Endodermal cell (in vitro differentiated cells): Measurements from ENCODE around the gene ANKFY1. TPM values are rescaled to one million over a fixed set of nuclear protein-coding genes. Genes with fewer than 3 reads are reported as not detected.

ENCODE experiments used
- DNase-seq: peaks from one replicate; pipeline ENCODE4 v3.0.0-alpha.2; 2017
- H3K27ac ChIP-seq: 2 replicates; pipeline ENCODE4 v1.5.1; 2013; ENCODE audit warnings: mild to moderate bottlenecking, low read depth, low read length, moderate library complexity
- H3K27me3 ChIP-seq: 2 replicates; pipeline ENCODE4 v1.6.1; 2013; ENCODE audit warnings: mild to moderate bottlenecking, low read length, moderate library complexity; ENCODE audit not compliant: insufficient read depth, control insufficient read depth, poor library complexity, severe bottlenecking
- H3K36me3 ChIP-seq: 2 replicates; pipeline ENCODE4 v1.7.0; 2013; ENCODE audit warnings: mild to moderate bottlenecking, low read length, moderate library complexity; ENCODE audit not compliant: control insufficient read depth, insufficient read depth
- H3K4me1 ChIP-seq: one replicate; pipeline ENCODE4 v1.7.0; 2013; ENCODE audit warnings: low read length; ENCODE audit not compliant: control insufficient read depth, insufficient read depth
- H3K4me3 ChIP-seq: 2 replicates; pipeline ENCODE4 v1.5.1; 2013; ENCODE audit warnings: mild to moderate bottlenecking, low read length, moderate library complexity
- H3K9ac ChIP-seq: 2 replicates; pipeline ENCODE4 v1.6.1; 2013; ENCODE audit warnings: mild to moderate bottlenecking, low read length, moderate library complexity; ENCODE audit not compliant: poor library complexity, severe bottlenecking; ENCODE audit errors: extremely low read depth
- H3K9me3 ChIP-seq: 2 replicates; pipeline ENCODE4 v1.6.1; 2013; ENCODE audit warnings: mild to moderate bottlenecking, low read length, moderate library complexity; ENCODE audit not compliant: control insufficient read depth
- H3K27ac Mint-ChIP-seq: 2 replicates; pipeline ENCODE4 v1.8.0; 2020; ENCODE audit warnings: mixed read lengths
- H3K27me3 Mint-ChIP-seq: 2 replicates; pipeline ENCODE4 v1.8.0; 2021; ENCODE audit warnings: mild to moderate bottlenecking, mixed read lengths; ENCODE audit not compliant: insufficient read depth
- H3K36me3 Mint-ChIP-seq: 2 replicates; pipeline ENCODE4 v1.8.0; 2020; ENCODE audit warnings: low read depth, mixed read lengths
- H3K4me1 Mint-ChIP-seq: 2 replicates; pipeline ENCODE4 v1.8.0; 2020; ENCODE audit warnings: mixed read lengths
- H3K4me3 Mint-ChIP-seq: 2 replicates; pipeline ENCODE4 v1.8.0; 2020; ENCODE audit warnings: mild to moderate bottlenecking, moderate library complexity, mixed read lengths
- H3K9me3 Mint-ChIP-seq: 2 replicates; pipeline ENCODE4 v1.8.0; 2020; ENCODE audit warnings: mild to moderate bottlenecking, mixed read lengths
- CTCF ChIP-seq: fragments of 200-600 bp; sonication (generic); conservative IDR thresholded peaks from 2 replicates; pipeline ENCODE4 v1.5.0; 2021; ENCODE audit warnings: antibody characterized with exemption, mild to moderate bottlenecking
- WGBS, 2 experiments: methylation state at CpG; one replicate each; pipeline versions ENCODE4 v1.1.5 to v1.1.7; 2013; ENCODE audit warnings: missing lambda C conversion rate in 2 of 2, mixed read lengths in 1 of 2; ENCODE audit not compliant: insufficient coverage in 1 of 2, insufficient read length in 1 of 2; 5-methylcytosine and 5-hydroxymethylcytosine counted together
- total RNA-seq, 2 donors: library from RNA; stranded (reverse); fragmentation: NEBNext Ultra II Directional in 1 of 2; extraction: Animal tissue kit (Norgen Biotek cat#: 25700) in 1 of 2; gene quantifications; 2 replicates in 1 of 2; 3 replicates in 1 of 2; pipeline ENCODE4 v1.2.1, GENCODE V29; 2021

The ANKFY1 gene
- total RNA-seq, 2 donors from 2014 or later: 48.0 to 62.4 TPM

- H3K4me1 ChIP-seq: no peaks in the 10 kb centered on the region
- H3K27me3 Mint-ChIP-seq: no peaks in the 10 kb centered on the region
- H3K9me3 Mint-ChIP-seq: no peaks in the 10 kb centered on the region
- H3K4me3 ChIP-seq: no peak overlapping the region
- no peak overlapping the region for H3K4me3 Mint-ChIP-seq
- no peaks in the 10 kb centered on the region for H3K27me3 ChIP-seq
- peaks cover 2% of the 10 kb centered on the region for H3K4me1 Mint-ChIP-seq
- no peak for DNase-seq
- no peak overlapping the region for H3K27ac Mint-ChIP-seq
- no peak overlapping the region for H3K9ac ChIP-seq
- 95 to 97% methylated on average over 5 to 8 of the region's 8 CpGs for WGBS, 2 experiments
- peaks cover 82% of the 10 kb centered on the region for H3K36me3 Mint-ChIP-seq
- no peak for TF ChIP-seq CTCF
- peaks cover 89% of the 10 kb centered on the region for H3K36me3 ChIP-seq
- no peaks in the 10 kb centered on the region for H3K9me3 ChIP-seq
- H3K27ac ChIP-seq: no peak overlapping the region
Observed at GRCh38 chr17:4180791-4181190, 83.0 kb downstream of the ANKFY1 start.

GRCh38 chr17:4179071-4179470 is 84.7 kb downstream of the ANKFY1 start:
- no peaks in the 10 kb centered on the region for H3K9me3 ChIP-seq
- no peak overlapping the region for H3K27ac Mint-ChIP-seq
- no peak for TF ChIP-seq CTCF
- no peak overlapping the region for H3K4me3 Mint-ChIP-seq
- no peaks in the 10 kb centered on the region for H3K27me3 ChIP-seq
- H3K4me1 Mint-ChIP-seq: peaks cover 2% of the 10 kb centered on the region
- 93 to 98% methylated on average over 7 of the region's 7 CpGs for WGBS, 2 experiments
- H3K27ac ChIP-seq: no peak overlapping the region
- H3K4me1 ChIP-seq: no peaks in the 10 kb centered on the region
- no peaks in the 10 kb centered on the region for H3K27me3 Mint-ChIP-seq
- no peak for DNase-seq
- peaks cover 88% of the 10 kb centered on the region for H3K36me3 Mint-ChIP-seq
- peaks cover 97% of the 10 kb centered on the region for H3K36me3 ChIP-seq
- no peaks in the 10 kb centered on the region for H3K9me3 Mint-ChIP-seq
- H3K9ac ChIP-seq: no peak overlapping the region
- H3K4me3 ChIP-seq: no peak overlapping the region

- H3K36me3 ChIP-seq: peaks cover 97% of the 10 kb centered on the region
- H3K27ac Mint-ChIP-seq: no peak overlapping the region
- H3K36me3 Mint-ChIP-seq: peaks cover 88% of the 10 kb centered on the region
- H3K27ac ChIP-seq: no peak overlapping the region
- H3K9me3 ChIP-seq: no peaks in the 10 kb centered on the region
- H3K4me1 Mint-ChIP-seq: peaks cover 2% of the 10 kb centered on the region
- no peak for DNase-seq
- no peak overlapping the region for H3K4me3 Mint-ChIP-seq
- H3K27me3 Mint-ChIP-seq: no peaks in the 10 kb centered on the region
- H3K27me3 ChIP-seq: no peaks in the 10 kb centered on the region
- TF ChIP-seq CTCF: no peak
- 93 to 97% methylated on average over 15 of the region's 15 CpGs for WGBS, 2 experiments
- H3K4me3 ChIP-seq: no peak overlapping the region
- no peaks in the 10 kb centered on the region for H3K9me3 Mint-ChIP-seq
- no peak overlapping the region for H3K9ac ChIP-seq
- no peaks in the 10 kb centered on the region for H3K4me1 ChIP-seq
Observed at GRCh38 chr17:4178651-4179050, 85.1 kb downstream of the ANKFY1 start.
